Smooth muscle cell (in vitro differentiated cells): ENCODE results near the gene RUVBL1. TPM values are rescaled to one million over a fixed set of nuclear protein-coding genes. Genes with fewer than 3 reads are reported as not detected.

Experiments
- DNase-seq: peaks from one replicate; lab custom pipeline; 2025; ENCODE audit not compliant: unreplicated experiment; lab: John Stamatoyannopoulos, UW
- H2AFZ ChIP-seq: fragments of 200-600 bp; sonication (generic); 2 replicates; pipeline ENCODE4 v1.6.0; 2016; ENCODE audit warnings: antibody characterized with exemption, low read depth, mild to moderate bottlenecking
- H3F3A ChIP-seq: fragments of 200-600 bp; sonication (generic); 2 replicates; pipeline ENCODE4 v1.6.0; 2017; ENCODE audit warnings: antibody characterized with exemption, low read depth
- H3K27ac ChIP-seq: fragments of 200-600 bp; sonication (generic); 2 replicates; pipeline ENCODE4 v1.5.1; 2016; ENCODE audit warnings: low read depth, mild to moderate bottlenecking
- H3K27me3 ChIP-seq: fragments of 200-600 bp; sonication (generic); 2 replicates; pipeline ENCODE4 v1.6.1; 2016; ENCODE audit warnings: low read depth, mild to moderate bottlenecking
- H3K36me3 ChIP-seq: fragments of 200-600 bp; sonication (generic); 2 replicates; pipeline ENCODE4 v1.5.1; 2016; ENCODE audit warnings: low read depth
- H3K4me1 ChIP-seq: fragments of 200-600 bp; sonication (generic); 2 replicates; pipeline ENCODE4 v1.5.1; 2016; ENCODE audit warnings: low read depth
- H3K4me2 ChIP-seq: fragments of 200-600 bp; sonication (generic); 2 replicates; pipeline ENCODE4 v1.6.0; 2016; ENCODE audit warnings: mild to moderate bottlenecking
- H3K4me3 ChIP-seq: fragments of 200-600 bp; sonication (generic); 2 replicates; pipeline ENCODE4 v1.5.1; 2016; ENCODE audit warnings: mild to moderate bottlenecking
- H3K79me2 ChIP-seq: fragments of 200-600 bp; sonication (generic); 2 replicates; pipeline ENCODE4 v1.6.0; 2016; ENCODE audit warnings: low read depth, mild to moderate bottlenecking
- H3K9ac ChIP-seq: fragments of 200-600 bp; sonication (generic); 2 replicates; pipeline ENCODE4 v1.6.0; 2016; ENCODE audit warnings: low read depth
- H3K9me3 ChIP-seq: fragments of 200-600 bp; sonication (generic); replicated peaks from 2 replicates; pipeline ENCODE4 v1.5.1; 2016; ENCODE audit warnings: low read depth
- H4K20me1 ChIP-seq: fragments of 200-600 bp; sonication (generic); 2 replicates; pipeline ENCODE4 v1.6.0; 2016; ENCODE audit warnings: low read depth
- CTCF ChIP-seq: fragments of 200-600 bp; sonication (generic); IDR thresholded peaks from 2 replicates; pipeline ENCODE4 v1.5.1; 2017; ENCODE audit warnings: borderline replicate concordance, mild to moderate bottlenecking, antibody characterized with exemption; ENCODE audit not compliant: insufficient read depth, poor library complexity, severe bottlenecking
- WGBS: methylation state at CpG from one replicate; pipeline ENCODE4 v1.1.7; 2016; ENCODE audit warnings: low lambda C conversion rate; 5-methylcytosine and 5-hydroxymethylcytosine counted together
- polyA plus RNA-seq: library from polyadenylated mRNA; unstranded; fragments of >200 nt; fragmentation: Nextera tagmentation; extraction: Ambion mirVana; gene quantifications from 2 replicates; pipeline ENCODE4 v1.2.1, GENCODE V29; 2016
- total RNA-seq: library from RNA; depleted of rRNA; stranded (reverse); fragments of >200 nt; gene quantifications from 2 replicates; pipeline ENCODE4 v1.2.3, GENCODE V29; 2014

The RUVBL1 gene
- total and polyA plus RNA-seq, 2 experiments from 2014 or later: 32.9 to 37.1 TPM

DNA sequence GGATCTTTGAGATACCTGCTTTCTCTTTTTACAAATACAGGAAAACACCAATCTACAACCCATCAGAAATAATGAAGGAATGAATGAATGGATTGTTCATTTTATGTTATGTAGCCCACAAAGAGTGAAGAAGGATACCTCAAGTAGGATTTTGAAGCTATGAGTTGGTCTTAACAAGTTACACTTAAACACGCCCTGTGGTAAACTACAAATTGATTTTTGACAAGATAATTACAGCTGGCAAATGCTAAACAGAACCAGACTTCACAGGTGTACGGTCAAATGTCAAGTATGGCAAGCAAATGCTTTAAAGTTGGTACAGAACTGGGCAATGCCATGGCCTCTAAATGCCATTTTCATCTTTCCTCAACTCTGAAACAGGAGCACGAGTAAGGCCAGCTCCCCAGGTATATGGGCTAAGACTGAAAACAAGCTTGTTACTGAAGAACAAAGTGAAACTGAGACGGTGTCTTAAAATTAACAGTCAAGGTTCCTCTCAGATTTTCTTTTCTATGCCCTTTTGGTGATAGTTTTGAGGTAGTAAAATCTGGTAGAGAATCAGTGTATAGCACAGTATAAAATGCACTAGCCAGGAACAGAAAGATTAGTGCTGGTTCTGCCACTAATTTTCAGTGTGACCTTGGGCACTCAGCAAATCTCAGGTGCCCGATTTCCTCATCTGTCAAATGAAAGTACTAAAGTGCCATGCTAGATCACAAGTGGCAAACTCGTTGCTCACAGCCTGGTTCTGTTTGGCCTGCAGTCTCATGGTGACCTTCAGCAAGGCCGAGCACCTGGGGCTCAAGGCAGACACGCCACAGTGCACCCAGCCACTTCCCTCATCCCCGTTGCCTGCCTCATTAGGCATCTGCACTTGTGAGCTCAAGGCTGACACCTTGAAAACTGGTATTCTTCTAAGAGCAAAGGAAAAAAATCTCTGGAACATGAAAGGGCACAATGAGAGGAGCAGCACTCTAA is 9.5 kb downstream of the RUVBL1 start:
- no peak for DNase-seq
- Histone ChIP-seq H3K9ac (no peak overlapping the region), H3K4me3 (no peak overlapping the region), H3K4me1 (no peaks in the 10 kb centered on the region), H3F3A (peaks cover 12% of the 10 kb centered on the region), H3K79me2 (peaks cover 12% of the 10 kb centered on the region), H4K20me1 (no peaks in the 10 kb centered on the region), H3K4me2 (no peak overlapping the region), H3K36me3 (no peaks in the 10 kb centered on the region), H2AFZ (no peak overlapping the region), H3K9me3 (no peaks in the 10 kb centered on the region), H3K27me3 (no peaks in the 10 kb centered on the region), H3K27ac (no peak overlapping the region)
- 89% methylated on average over 9 of the region's 9 CpGs for WGBS
- no peak for TF ChIP-seq CTCF

DNA sequence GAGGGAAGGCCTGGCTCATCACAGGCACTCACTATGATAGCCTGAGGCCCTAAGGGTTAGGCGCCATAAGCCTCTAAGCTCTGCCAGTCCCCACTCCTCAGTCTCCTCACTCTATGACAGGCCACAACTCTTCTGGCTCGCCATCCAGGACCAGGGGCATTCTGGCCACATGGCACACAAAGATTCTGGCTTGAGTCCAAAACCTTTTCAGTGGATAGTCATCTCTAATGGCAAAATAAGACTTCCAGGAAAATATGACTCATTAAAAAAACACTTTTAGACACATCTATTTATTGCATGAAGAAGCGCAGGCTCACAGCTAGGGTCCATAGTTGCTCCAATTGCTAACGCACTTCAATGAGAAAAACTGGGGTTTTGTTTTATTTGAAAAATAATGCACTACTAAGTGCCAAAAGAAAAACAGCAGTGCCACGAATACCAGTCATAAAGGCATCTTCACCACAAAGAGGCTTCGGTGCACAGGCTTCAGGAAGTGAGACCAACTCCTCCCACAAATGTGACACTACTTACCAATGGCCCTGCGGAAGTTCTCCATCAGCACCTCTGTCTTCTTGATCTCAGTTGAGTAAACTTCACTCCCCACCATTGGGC is 11.1 kb downstream of the RUVBL1 start:
- peak overlapping the region; percentile 77 for H3K27ac ChIP-seq
- peak overlapping the region; percentile 1 for H3K9ac ChIP-seq
- no peak overlapping the region for H2AFZ ChIP-seq
- H3K4me3 ChIP-seq: no peak overlapping the region
- DNase-seq: no peak
- no peaks in the 10 kb centered on the region for H3K9me3 ChIP-seq
- H3F3A ChIP-seq: peaks cover 12% of the 10 kb centered on the region
- no peak for TF ChIP-seq CTCF
- WGBS: 54% methylated on average over 7 of the region's 7 CpGs
- peak overlapping the region; percentile 38 for H3K4me2 ChIP-seq
- no peaks in the 10 kb centered on the region for H4K20me1 ChIP-seq
- H3K4me1 ChIP-seq: no peaks in the 10 kb centered on the region
- peaks cover 12% of the 10 kb centered on the region for H3K79me2 ChIP-seq
- no peaks in the 10 kb centered on the region for H3K36me3 ChIP-seq
- no peaks in the 10 kb centered on the region for H3K27me3 ChIP-seq

DNA sequence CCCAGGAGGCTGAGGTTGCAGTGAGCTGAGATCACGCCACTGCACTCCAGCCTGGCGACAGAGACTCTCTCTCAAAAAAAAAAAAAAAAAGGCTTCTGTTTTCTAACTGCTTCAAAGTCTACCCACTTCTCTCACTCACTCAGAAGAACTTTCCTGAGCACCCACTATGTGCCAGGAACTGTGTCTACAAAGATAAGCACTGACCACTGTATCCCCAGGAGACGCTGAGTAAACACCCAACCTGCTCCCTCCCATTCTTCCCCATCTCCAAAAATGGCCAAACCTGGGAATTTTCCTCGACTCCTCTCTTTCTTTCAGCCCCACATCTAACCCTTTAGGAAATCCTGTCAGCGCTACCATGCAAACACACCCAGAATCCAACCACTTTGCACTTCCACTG is 12.5 kb downstream of the RUVBL1 start:
- Histone ChIP-seq H3K27ac (no peak overlapping the region), H3K27me3 (no peaks in the 10 kb centered on the region), H3K4me3 (no peak overlapping the region), H3K4me2 (no peak overlapping the region), H3K36me3 (no peaks in the 10 kb centered on the region), H3K9me3 (no peaks in the 10 kb centered on the region), H3K4me1 (no peaks in the 10 kb centered on the region), H3K9ac (no peak overlapping the region), H4K20me1 (no peaks in the 10 kb centered on the region), H3K79me2 (peaks cover 6% of the 10 kb centered on the region), H2AFZ (no peak overlapping the region), H3F3A (peaks cover 12% of the 10 kb centered on the region)
- WGBS: 98% methylated on average over 5 of the region's 5 CpGs
- TF ChIP-seq CTCF: no peak
- DNase-seq: no peak
